Keratinocyte (primary cell): ENCODE data around the gene PTPN4.

ENCODE experiments used
- EZH2 ChIP-seq: IDR thresholded peaks from one replicate; pipeline ENCODE4 v1.6.1; 2012; ENCODE audit warnings: inconsistent platforms, mild to moderate bottlenecking, low read length, moderate library complexity
- TF ChIP-seq, protein P1 (sequence below), 3 experiments: IDR thresholded peaks in 1 of 3; conservative IDR thresholded peaks in 1 of 3; optimal IDR thresholded peaks in 1 of 3; 2 replicates in 2 of 3; 3 replicates in 1 of 3; pipeline versions ENCODE3 to v1.5.1; 2011; ENCODE audit warnings: low read length in 3 of 3, mild to moderate bottlenecking in 3 of 3, moderate library complexity in 2 of 3, control low read depth in 1 of 3, inconsistent platforms in 1 of 3; ENCODE audit not compliant: insufficient read depth in 2 of 3; ENCODE audit errors: extremely low read depth in 1 of 3

DNA sequence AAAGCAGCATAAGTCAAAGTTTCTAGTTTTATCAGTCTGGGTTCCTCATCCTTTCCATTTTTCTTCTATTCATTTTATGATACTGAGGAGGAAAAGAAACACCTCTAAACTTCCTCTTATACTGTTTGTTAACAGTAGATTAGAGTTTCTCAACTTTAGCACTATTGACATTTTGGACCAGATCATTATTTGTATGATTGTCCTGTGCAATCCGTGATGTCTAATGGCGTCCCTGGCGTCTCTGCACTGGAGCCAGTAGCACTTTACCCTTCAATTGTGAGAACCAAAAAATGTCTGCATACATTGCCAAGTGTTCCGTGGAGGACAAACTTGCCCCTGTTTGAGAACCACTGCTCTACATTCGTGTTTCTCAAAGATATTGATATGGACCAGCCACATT is 25.2 kb downstream of the PTPN4 start:
- TF ChIP-seq, protein P1, sequence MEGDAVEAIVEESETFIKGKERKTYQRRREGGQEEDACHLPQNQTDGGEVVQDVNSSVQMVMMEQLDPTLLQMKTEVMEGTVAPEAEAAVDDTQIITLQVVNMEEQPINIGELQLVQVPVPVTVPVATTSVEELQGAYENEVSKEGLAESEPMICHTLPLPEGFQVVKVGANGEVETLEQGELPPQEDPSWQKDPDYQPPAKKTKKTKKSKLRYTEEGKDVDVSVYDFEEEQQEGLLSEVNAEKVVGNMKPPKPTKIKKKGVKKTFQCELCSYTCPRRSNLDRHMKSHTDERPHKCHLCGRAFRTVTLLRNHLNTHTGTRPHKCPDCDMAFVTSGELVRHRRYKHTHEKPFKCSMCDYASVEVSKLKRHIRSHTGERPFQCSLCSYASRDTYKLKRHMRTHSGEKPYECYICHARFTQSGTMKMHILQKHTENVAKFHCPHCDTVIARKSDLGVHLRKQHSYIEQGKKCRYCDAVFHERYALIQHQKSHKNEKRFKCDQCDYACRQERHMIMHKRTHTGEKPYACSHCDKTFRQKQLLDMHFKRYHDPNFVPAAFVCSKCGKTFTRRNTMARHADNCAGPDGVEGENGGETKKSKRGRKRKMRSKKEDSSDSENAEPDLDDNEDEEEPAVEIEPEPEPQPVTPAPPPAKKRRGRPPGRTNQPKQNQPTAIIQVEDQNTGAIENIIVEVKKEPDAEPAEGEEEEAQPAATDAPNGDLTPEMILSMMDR (optimal IDR thresholded peaks at IDR 0.05 in 1 of 3, IDR thresholded peaks at IDR 0.05 in 1 of 3, conservative IDR thresholded peaks at IDR 0.05 in 1 of 3; ENCODE audit: extremely low read depth in 1 of 3, insufficient read depth in 2 of 3, low read length in 3 of 3), result no peak
- no peak for TF ChIP-seq EZH2
